Inferior parietal cortex (tissue), 1 donor: ENCODE results near the gene ZC3H12C.

Experiments used
- DNase-seq: peaks from one replicate; pipeline ENCODE4 v3.0.0-alpha.2; 2016; ENCODE audit errors: extremely low spot score

The ZC3H12C gene

GRCh38 chr11:110097459-110098012 is 4.3 kb downstream of the ZC3H12C start:
- DNase-seq = no peak

GRCh38 chr11:110098645-110099044 is 5.5 kb downstream of the ZC3H12C start:
- no peak for DNase-seq

GRCh38 chr11:110100476-110101240 is 7.5 kb downstream of the ZC3H12C start:
- DNase-seq = no peak

GRCh38 chr11:110106713-110107274 is 13.6 kb downstream of the ZC3H12C start:
- no peak for DNase-seq

- no peak for DNase-seq
These were observed 17.7 kb downstream of the ZC3H12C start for GRCh38 chr11:110110854-110111253.

- no peak for DNase-seq
These were observed 19.3 kb downstream of the ZC3H12C start for GRCh38 chr11:110112457-110112856.

- no peak for DNase-seq
These were observed 20.3 kb downstream of the ZC3H12C start for GRCh38 chr11:110113505-110113904.

GRCh38 chr11:110113973-110114372 is 20.8 kb downstream of the ZC3H12C start:
- DNase-seq = no peak

GRCh38 chr11:110119317-110119716 is 26.1 kb downstream of the ZC3H12C start:
- no peak for DNase-seq

- no peak for DNase-seq
These were observed 28.0 kb downstream of the ZC3H12C start for GRCh38 chr11:110121204-110121603.

GRCh38 chr11:110123003-110123402 is 29.8 kb downstream of the ZC3H12C start:
- DNase-seq = no peak

GRCh38 chr11:110124605-110125004 is 31.4 kb downstream of the ZC3H12C start:
- DNase-seq = no peak

GRCh38 chr11:110125632-110126031 is 32.4 kb downstream of the ZC3H12C start:
- no peak for DNase-seq

GRCh38 chr11:110126936-110127335 is 33.7 kb downstream of the ZC3H12C start:
- no peak for DNase-seq

GRCh38 chr11:110128161-110128560 is 35.0 kb downstream of the ZC3H12C start:
- DNase-seq = no peak

GRCh38 chr11:110130642-110131238 is 37.5 kb downstream of the ZC3H12C start:
- no peak for DNase-seq

- DNase-seq = no peak
These were observed 38.4 kb downstream of the ZC3H12C start for GRCh38 chr11:110131386-110132123.

GRCh38 chr11:110133160-110133559 is 40.0 kb downstream of the ZC3H12C start:
- no peak for DNase-seq

GRCh38 chr11:110134110-110134509 is 40.9 kb downstream of the ZC3H12C start:
- DNase-seq = no peak

- DNase-seq = no peak
These were observed 48.6 kb downstream of the ZC3H12C start for GRCh38 chr11:110141812-110142211.

GRCh38 chr11:110147962-110148709 is 54.9 kb downstream of the ZC3H12C start:
- DNase-seq = no peak
